Measurements from ENCODE around the gene PTPRN2.

PTPRN2 gene

GRCh38 chr7:158590181-158590530 lies 2.5 kb upstream of the PTPRN2 start:
- no peak for FAIRE-seq
- TF ChIP-seq, protein P1, sequence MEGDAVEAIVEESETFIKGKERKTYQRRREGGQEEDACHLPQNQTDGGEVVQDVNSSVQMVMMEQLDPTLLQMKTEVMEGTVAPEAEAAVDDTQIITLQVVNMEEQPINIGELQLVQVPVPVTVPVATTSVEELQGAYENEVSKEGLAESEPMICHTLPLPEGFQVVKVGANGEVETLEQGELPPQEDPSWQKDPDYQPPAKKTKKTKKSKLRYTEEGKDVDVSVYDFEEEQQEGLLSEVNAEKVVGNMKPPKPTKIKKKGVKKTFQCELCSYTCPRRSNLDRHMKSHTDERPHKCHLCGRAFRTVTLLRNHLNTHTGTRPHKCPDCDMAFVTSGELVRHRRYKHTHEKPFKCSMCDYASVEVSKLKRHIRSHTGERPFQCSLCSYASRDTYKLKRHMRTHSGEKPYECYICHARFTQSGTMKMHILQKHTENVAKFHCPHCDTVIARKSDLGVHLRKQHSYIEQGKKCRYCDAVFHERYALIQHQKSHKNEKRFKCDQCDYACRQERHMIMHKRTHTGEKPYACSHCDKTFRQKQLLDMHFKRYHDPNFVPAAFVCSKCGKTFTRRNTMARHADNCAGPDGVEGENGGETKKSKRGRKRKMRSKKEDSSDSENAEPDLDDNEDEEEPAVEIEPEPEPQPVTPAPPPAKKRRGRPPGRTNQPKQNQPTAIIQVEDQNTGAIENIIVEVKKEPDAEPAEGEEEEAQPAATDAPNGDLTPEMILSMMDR (IDR thresholded peaks at IDR 0.05; ENCODE audit: insufficient read depth, missing control alignments): no peak
- no peak for DNase-seq (ENCODE audit: insufficient read length, low spot score)

DNA sequence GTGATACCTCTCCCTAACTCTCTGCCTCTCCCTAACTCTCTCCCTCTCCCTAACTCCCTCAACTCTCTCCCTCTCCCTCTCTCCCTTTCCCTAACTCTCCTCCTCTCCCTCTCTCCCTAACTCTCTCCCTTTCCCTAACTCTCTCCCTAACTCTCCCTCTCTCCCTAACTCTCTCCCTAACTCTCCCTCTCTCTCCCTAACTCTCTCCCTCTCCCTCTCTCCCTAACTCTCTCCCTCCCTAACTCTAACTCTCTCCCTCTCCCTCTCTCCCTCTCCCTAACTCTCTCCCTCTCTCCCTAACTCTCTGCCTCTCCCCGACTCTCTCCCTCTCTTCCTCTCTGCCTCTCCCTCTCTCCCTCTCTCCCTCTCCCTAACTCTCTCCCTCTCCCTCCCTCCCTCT lies 2.0 kb upstream of the PTPRN2 start:
- TF ChIP-seq, protein P1 (IDR thresholded peaks at IDR 0.05; ENCODE audit: insufficient read depth, missing control alignments): no peak
- DNase-seq (ENCODE audit: insufficient read length, low spot score) (no peak), FAIRE-seq (no peak)

GRCh38 chr7:158588878-158589442 lies 1.3 kb upstream of the PTPRN2 start:
- FAIRE-seq (no peak), DNase-seq (ENCODE audit: insufficient read length, low spot score) (no peak)
- TF ChIP-seq, protein P1 (IDR thresholded peaks at IDR 0.05; ENCODE audit: insufficient read depth, missing control alignments): no peak

GRCh38 chr7:158588085-158588877 lies 658 bp upstream of the PTPRN2 start:
- DNase-seq (ENCODE audit: insufficient read length, low spot score): no peak
- TF ChIP-seq, protein P1 (IDR thresholded peaks at IDR 0.05; ENCODE audit: insufficient read depth, missing control alignments): no peak
- FAIRE-seq: no peak

DNA sequence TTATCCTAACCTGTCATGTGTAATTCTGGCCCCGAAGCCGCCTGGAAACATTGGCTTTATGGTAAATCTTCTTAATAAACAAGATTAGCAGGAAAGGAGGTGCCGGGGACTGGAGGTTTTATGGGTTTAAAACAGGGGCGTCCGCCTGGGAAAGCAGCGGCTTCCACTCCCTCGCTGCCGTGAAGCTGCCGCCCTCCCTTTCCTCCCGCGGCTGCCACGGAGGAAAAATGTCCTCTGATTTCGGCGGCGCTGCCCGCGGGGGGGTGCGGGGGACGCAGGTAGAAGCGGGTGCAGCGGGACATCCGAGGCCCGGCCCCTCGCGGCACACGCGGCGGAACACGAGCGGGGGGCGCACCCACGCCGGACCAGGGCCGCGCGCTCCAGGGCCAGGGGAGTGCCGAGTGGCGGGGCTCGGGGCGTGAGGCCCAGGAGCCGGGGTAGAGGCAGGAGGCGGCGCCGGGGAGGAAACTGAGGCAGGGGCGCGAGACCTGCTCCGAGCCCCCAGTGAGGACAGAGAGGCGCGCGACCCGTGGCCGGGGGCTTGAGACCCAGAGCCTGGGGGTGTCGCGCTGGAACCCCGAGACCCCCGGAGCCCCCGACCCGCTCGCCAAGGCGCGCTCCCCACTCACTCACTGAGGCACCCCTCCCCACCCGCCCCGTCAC lies 993 bp downstream of the PTPRN2 start:
- no peak for FAIRE-seq
- peak; percentile 72 for DNase-seq (ENCODE audit: insufficient read length, low spot score)
- TF ChIP-seq, protein P1 (IDR thresholded peaks at IDR 0.05; ENCODE audit: insufficient read depth, missing control alignments): no peak

DNA sequence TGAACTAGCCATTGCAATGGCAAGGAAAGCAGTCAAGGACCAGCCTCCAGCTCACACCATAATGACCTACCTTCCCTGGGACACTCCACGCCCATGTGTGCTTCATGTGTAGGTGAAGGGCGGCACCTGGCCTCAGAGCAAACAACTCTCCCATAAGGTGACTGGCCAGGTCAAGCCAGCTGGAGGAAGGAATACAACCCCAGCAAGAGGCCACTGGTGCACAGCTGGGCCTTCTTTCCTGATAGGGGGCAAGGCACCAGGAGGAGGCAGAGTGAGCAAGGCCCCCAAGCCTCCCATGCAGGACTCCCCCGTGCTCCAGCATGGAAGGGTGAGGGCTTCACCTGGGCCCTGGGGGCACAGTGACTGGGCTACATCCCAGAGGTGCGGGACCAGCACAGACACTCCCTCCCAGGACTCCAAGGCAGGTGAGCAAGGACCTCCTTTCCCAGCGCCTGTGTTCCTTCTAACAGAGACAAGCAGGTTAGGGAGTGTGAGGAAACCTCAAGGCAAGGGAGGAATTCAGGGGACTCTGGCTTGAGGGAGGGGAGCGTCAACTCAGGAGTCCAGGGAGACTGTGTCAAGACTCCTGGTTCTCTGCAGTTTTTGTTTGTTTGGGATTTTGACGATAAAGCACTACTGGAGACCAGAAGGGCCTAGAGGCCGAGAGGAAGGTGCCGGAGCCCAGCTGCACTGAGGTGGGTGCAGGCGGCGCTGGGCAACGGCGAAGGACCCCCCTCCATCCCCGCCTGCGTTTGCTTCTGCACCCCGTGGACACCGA lies 1.7 kb downstream of the PTPRN2 start:
- TF ChIP-seq, protein P1 (IDR thresholded peaks at IDR 0.05; ENCODE audit: insufficient read depth, missing control alignments): no peak
- no peak for FAIRE-seq
- no peak for DNase-seq (ENCODE audit: insufficient read length, low spot score)
